Right lobe of liver (tissue), 6 donors: Measurements from ENCODE around the gene GDNF. TPM values are rescaled to one million over a fixed set of nuclear protein-coding genes. Genes with fewer than 3 reads are reported as not detected.
A peak's percentile ranks its signal among the peaks of the same experiment; 100 is the strongest.

Source experiments
- ATAC-seq, 4 donors: fragments of 200-7000 bp; cut with Tn5 transposase; one replicate each; pipeline ENCODE4 v1.9.1; 2020; ENCODE audit warnings: mild to moderate bottlenecking in 4 of 4, moderate library complexity in 4 of 4
- DNase-seq, 3 donors: peaks; one replicate each; pipeline ENCODE4 v3.0.0-alpha.2; 2020
- H3K27ac ChIP-seq, 3 donors: fragments of 200-600 bp; one replicate each; pipeline ENCODE4 v1.8.0; 2022
- H3K27me3 ChIP-seq, 2 donors: fragments of 200-600 bp; one replicate each; pipeline ENCODE4 v1.8.0; 2022
- H3K36me3 ChIP-seq, 4 donors: fragments of 200-600 bp; sonication (generic) in 1 of 4; one replicate each; pipeline versions ENCODE4 v1.5.1 to v1.8.0; 2017 to 2022; ENCODE audit warnings: control low read depth in 1 of 4
- H3K4me1 ChIP-seq, 4 donors: fragments of 200-600 bp; sonication (generic) in 1 of 4; one replicate each; pipeline versions ENCODE4 v1.5.1 to v1.8.0; 2017 to 2022; ENCODE audit warnings: control low read depth in 1 of 4
- H3K4me3 ChIP-seq, 3 donors: fragments of 200-600 bp; one replicate each; pipeline ENCODE4 v1.8.0; 2022
- H3K9me3 ChIP-seq, 4 donors: fragments of 200-600 bp; sonication (generic) in 1 of 4; one replicate each; pipeline versions ENCODE4 v1.5.1 to v1.8.0; 2017 to 2022; ENCODE audit warnings: control low read depth in 1 of 4
- POLR2A ChIP-seq: fragments of 450-650 bp; IDR thresholded peaks from one replicate; pipeline ENCODE4 v1.6.1; 2017; ENCODE audit warnings: antibody characterized with exemption, mild to moderate bottlenecking
- WGBS: methylation state at CpG from one replicate; pipeline ENCODE4 v1.1.6; 2018; ENCODE audit warnings: low coverage, low lambda C conversion rate; ENCODE audit not compliant: insufficient coverage; ENCODE audit errors: missing lambda C conversion rate; 5-methylcytosine and 5-hydroxymethylcytosine counted together
- intact Hi-C, 2 donors: fragments of 100-400 bp; cut with DNase I; formaldehyde crosslinking; loops; one replicate each; pipeline versions ENCODE4 v1.11.2 to v1.14.1; 2022
- total RNA-seq, 6 experiments: library from RNA; depleted of rRNA in 2 of 6; stranded (reverse); fragments of >200 nt in 2 of 6; fragmentation: NEBNext Ultra II Directional in 3 of 6; extraction: Animal tissue kit (Norgen Biotek cat#: 25700) in 3 of 6; gene quantifications; one replicate each; pipeline versions ENCODE4 v1.1.0 to v1.2.4, GENCODE V29; 2016 to 2023
- TF ChIP-seq, protein P1 (sequence below), 4 donors: fragments of 200-600 bp in 3 of 4; fragments of 450-650 bp in 1 of 4; IDR thresholded peaks; one replicate each; pipeline versions ENCODE4 v1.5.1 to v1.8.0; 2016 to 2022; ENCODE audit warnings: antibody characterized with exemption in 4 of 4, mild to moderate bottlenecking in 2 of 4
- donor health status: DM: no; HTN: yes; CAD: no.
- donor health status: DM: no; HTN: no; CAD: no.
- donor health status: DM: no; HTN: no; CAD: no.
- donor health status: DM: no; HTN: yes; CAD: no.
- donor health status: DM: no; HTN: yes; CAD: no.

GDNF gene
- total RNA-seq, 6 experiments from 2014 or later, result 0.15 to 0.47 (median 0.26) TPM

DNA sequence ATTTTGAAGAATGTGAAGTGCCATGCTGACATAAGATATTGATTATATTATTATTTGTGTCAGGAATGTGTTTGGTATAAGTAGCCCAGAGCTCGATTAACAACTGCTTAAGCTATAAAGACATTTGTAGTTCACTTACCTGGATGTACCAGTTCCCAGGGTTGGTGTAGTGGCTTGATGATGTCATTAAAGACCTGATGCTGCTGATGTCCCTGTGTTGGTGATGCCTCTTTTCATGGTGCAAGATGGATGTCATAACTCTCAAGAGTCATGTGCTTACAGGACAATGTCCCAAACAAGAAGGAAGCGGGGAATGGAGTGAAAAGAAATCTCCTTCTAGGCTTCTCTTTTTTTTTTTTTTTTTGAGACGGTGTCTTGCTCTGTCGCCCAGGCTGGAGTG lies 11.5 kb upstream of the GDNF start:
- DNase-seq (no peak), ATAC-seq (no peak)
- Histone ChIP-seq H3K36me3 (no peaks in the 10 kb centered on the region), H3K27ac (no peak overlapping the region), H3K9me3 (no peaks in the 10 kb centered on the region), H3K4me1 (peaks cover 0 to 6% (median 0%) of the 10 kb centered on the region in 4 donors), H3K4me3 (no peak overlapping the region), H3K27me3 (no peaks in the 10 kb centered on the region)
- intact Hi-C loops, result no loop called here
- 85% methylated on average over 3 of the region's 4 CpGs for WGBS
- TF ChIP-seq, protein P1, sequence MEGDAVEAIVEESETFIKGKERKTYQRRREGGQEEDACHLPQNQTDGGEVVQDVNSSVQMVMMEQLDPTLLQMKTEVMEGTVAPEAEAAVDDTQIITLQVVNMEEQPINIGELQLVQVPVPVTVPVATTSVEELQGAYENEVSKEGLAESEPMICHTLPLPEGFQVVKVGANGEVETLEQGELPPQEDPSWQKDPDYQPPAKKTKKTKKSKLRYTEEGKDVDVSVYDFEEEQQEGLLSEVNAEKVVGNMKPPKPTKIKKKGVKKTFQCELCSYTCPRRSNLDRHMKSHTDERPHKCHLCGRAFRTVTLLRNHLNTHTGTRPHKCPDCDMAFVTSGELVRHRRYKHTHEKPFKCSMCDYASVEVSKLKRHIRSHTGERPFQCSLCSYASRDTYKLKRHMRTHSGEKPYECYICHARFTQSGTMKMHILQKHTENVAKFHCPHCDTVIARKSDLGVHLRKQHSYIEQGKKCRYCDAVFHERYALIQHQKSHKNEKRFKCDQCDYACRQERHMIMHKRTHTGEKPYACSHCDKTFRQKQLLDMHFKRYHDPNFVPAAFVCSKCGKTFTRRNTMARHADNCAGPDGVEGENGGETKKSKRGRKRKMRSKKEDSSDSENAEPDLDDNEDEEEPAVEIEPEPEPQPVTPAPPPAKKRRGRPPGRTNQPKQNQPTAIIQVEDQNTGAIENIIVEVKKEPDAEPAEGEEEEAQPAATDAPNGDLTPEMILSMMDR (IDR thresholded peaks at IDR 0.05), result no peak
- TF ChIP-seq POLR2A, result no peak

DNA sequence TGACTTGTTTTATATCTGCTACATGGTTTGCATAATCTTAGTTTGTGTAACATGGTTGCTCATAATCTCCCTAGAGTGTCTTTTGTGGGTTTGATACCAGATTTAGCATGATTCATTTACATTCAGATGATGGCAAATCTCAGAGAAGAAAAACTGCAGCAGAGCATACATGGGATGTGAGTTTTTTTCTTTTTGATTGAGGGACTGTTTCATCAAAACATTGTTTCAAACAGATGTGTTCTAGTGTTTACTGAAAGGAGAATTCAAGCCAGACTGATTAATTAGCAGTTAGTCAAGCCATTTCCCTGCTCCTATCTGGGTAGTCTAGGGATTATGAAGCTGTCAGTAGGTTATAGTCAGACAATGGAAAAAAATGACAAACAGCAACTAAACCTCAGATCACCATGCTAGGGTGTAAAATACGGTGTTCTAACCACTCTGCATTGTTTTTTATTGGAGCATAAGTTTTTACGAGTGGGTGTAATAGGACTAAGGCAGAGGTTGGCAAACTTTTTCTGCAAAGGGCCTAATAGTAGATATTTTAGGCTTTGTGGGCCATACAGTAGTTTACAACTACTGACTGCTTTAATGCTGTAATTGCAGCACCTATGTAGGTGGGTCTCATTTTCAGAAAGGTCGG lies 10.5 kb upstream of the GDNF start:
- Histone ChIP-seq H3K27me3 (no peaks in the 10 kb centered on the region), H3K4me3 (no peak overlapping the region), H3K27ac (no peak overlapping the region), H3K36me3 (no peaks in the 10 kb centered on the region), H3K4me1 (peaks cover 0 to 6% (median 0%) of the 10 kb centered on the region in 4 donors), H3K9me3 (no peaks in the 10 kb centered on the region)
- TF ChIP-seq, protein P1 (IDR thresholded peaks at IDR 0.05), result no peak
- TF ChIP-seq POLR2A, result no peak
- WGBS, result 52% methylated on average over 3 of the region's 3 CpGs
- DNase-seq (no peak), ATAC-seq (no peak)
- intact Hi-C loops, result no loop called here

DNA sequence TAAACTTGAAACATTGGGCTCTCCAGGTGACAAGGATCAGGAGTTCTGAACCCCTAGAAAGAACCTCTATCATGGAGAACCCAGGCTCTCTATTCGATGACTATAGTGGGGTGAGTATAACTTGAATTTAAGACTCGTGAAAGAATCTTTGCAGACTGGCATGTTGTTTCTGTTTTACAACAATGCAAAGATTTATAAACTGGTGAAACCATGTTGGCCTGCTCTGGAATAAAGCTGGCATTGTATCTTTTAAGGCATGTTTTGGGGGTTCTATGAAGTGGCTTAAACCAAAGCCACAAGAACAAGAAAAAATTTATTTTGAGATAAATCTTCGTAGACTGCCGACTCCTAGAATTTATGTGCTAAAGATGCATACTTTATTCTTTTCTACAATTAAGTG lies 9.8 kb upstream of the GDNF start:
- Histone ChIP-seq H3K4me1 (peaks cover 0 to 6% (median 0%) of the 10 kb centered on the region in 4 donors), H3K27me3 (no peaks in the 10 kb centered on the region), H3K27ac (no peak overlapping the region), H3K4me3 (no peak overlapping the region), H3K9me3 (no peaks in the 10 kb centered on the region), H3K36me3 (no peaks in the 10 kb centered on the region)
- TF ChIP-seq POLR2A, result no peak
- TF ChIP-seq, protein P1 (IDR thresholded peaks at IDR 0.05), result no peak
- DNase-seq (no peak), ATAC-seq (no peak)
- intact Hi-C loops, result no loop called here
- WGBS, result 84% methylated on average over 3 of the region's 4 CpGs

DNA sequence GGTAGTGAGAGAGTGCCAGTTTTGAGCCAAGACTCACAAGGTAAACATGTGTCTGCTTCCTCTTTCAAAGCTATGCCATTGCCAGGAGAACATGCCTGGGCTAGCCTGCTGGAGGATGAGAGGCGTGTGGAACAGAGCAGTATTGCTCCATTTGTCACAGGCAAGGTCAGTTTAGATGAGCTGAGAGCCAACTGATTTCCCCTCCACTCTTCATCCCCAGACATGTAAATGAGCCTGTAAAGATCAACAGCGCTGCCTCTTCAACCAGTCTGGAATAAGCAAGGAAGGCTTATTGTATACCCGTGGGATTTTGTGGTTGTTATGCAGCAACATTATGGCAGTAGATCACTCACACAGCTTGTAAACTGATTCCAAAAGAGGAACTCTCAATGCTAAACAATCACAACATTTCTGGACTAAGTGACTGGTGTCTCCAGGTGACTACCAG lies 8.2 kb upstream of the GDNF start:
- TF ChIP-seq, protein P1 (IDR thresholded peaks at IDR 0.05), result no peak
- TF ChIP-seq POLR2A, result no peak
- DNase-seq (no peak), ATAC-seq (peak; percentile 35 to 89 (median 64))
- intact Hi-C loops, result no loop called here
- no peak overlapping the region for H3K27ac ChIP-seq
- 35% methylated on average over 3 of the region's 3 CpGs for WGBS
- no peaks in the 10 kb centered on the region for H3K27me3 ChIP-seq
- H3K9me3 ChIP-seq, result no peaks in the 10 kb centered on the region
- no peak overlapping the region for H3K4me3 ChIP-seq
- peaks cover 0 to 6% (median 0%) of the 10 kb centered on the region in 4 donors for H3K4me1 ChIP-seq
- H3K36me3 ChIP-seq, result no peaks in the 10 kb centered on the region
